Colonic mucosa (tissue), 4 donors: Measurements from ENCODE around the gene C2orf76. TPM values are rescaled to one million over a fixed set of nuclear protein-coding genes. Genes with fewer than 3 reads are reported as not detected.

Experiments used
- DNase-seq: peaks from one replicate; pipeline ENCODE4 v3.0.0-alpha.2; 2020
- H3K27ac ChIP-seq: fragments of 200-600 bp; one replicate; pipeline ENCODE4 v1.8.0; 2021
- H3K27me3 ChIP-seq: fragments of 200-600 bp; one replicate; pipeline ENCODE4 v1.8.0; 2021
- H3K36me3 ChIP-seq: fragments of 200-600 bp; one replicate; pipeline ENCODE4 v1.8.0; 2021
- H3K4me1 ChIP-seq: fragments of 200-600 bp; one replicate; pipeline ENCODE4 v1.8.0; 2021; ENCODE audit warnings: mild to moderate bottlenecking
- H3K4me3 ChIP-seq: fragments of 200-600 bp; one replicate; pipeline ENCODE4 v1.8.0; 2021
- H3K9ac ChIP-seq, 2 donors: one replicate each; pipeline ENCODE4 v1.7.0; 2013; ENCODE audit warnings: control low read depth in 2 of 2, low read depth in 2 of 2, low read length in 2 of 2
- H3K9me3 ChIP-seq: fragments of 200-600 bp; one replicate; pipeline ENCODE4 v1.8.0; 2021
- CTCF ChIP-seq: fragments of 200-600 bp; IDR thresholded peaks from one replicate; pipeline ENCODE4 v1.8.0; 2022; ENCODE audit warnings: antibody characterized with exemption, mild to moderate bottlenecking
- intact Hi-C: fragments of 100-400 bp; cut with DNase I; formaldehyde crosslinking; loops from one replicate; pipeline ENCODE4 v1.14.1; 2022
- total RNA-seq, 2 donors: library from RNA; stranded (reverse); fragmentation: NEBNext Ultra II Directional in 1 of 2; extraction: Animal tissue kit (Norgen Biotek cat#: 25700) in 1 of 2; gene quantifications; one replicate each; pipeline ENCODE4 v1.2.1, GENCODE V29; 2021
- donor health status: healthy.
- donor health status: DM: no; HTN: no; CAD: no.
- donor health status: DM: no; HTN: no; CAD: no.

The C2orf76 gene
- total RNA-seq, 2 donors from 2014 or later = 4.7 to 6.6 TPM

GRCh38 chr2:119333833-119334232 is 32.8 kb downstream of the C2orf76 start:
- no peaks in the 10 kb centered on the region for H3K27me3 ChIP-seq
- TF ChIP-seq CTCF = no peak
- H3K4me1 ChIP-seq = no peaks in the 10 kb centered on the region
- no peaks in the 10 kb centered on the region for H3K36me3 ChIP-seq
- no peak overlapping the region for H3K9ac ChIP-seq
- no peak overlapping the region for H3K4me3 ChIP-seq
- intact Hi-C loops = no loop called here
- H3K9me3 ChIP-seq = no peaks in the 10 kb centered on the region
- no peak overlapping the region for H3K27ac ChIP-seq
- no peak for DNase-seq

GRCh38 chr2:119333360-119333759 is 33.3 kb downstream of the C2orf76 start:
- DNase-seq = no peak
- intact Hi-C loops = no loop called here
- no peak overlapping the region for H3K27ac ChIP-seq
- H3K4me1 ChIP-seq = no peaks in the 10 kb centered on the region
- H3K9me3 ChIP-seq = no peaks in the 10 kb centered on the region
- H3K36me3 ChIP-seq = no peaks in the 10 kb centered on the region
- H3K9ac ChIP-seq = no peak overlapping the region
- no peak for TF ChIP-seq CTCF
- no peaks in the 10 kb centered on the region for H3K27me3 ChIP-seq
- H3K4me3 ChIP-seq = no peak overlapping the region

GRCh38 chr2:119332953-119333352 is 33.7 kb downstream of the C2orf76 start:
- Histone ChIP-seq H3K36me3 (no peaks in the 10 kb centered on the region), H3K4me3 (no peak overlapping the region), H3K9ac (no peak overlapping the region), H3K27ac (no peak overlapping the region), H3K4me1 (no peaks in the 10 kb centered on the region), H3K27me3 (no peaks in the 10 kb centered on the region), H3K9me3 (no peaks in the 10 kb centered on the region)
- no peak for TF ChIP-seq CTCF
- no peak for DNase-seq
- intact Hi-C loops = no loop called here

GRCh38 chr2:119327431-119327830 is 39.2 kb downstream of the C2orf76 start:
- intact Hi-C loops = no loop called here
- H3K27ac ChIP-seq = no peak overlapping the region
- no peak overlapping the region for H3K9ac ChIP-seq
- DNase-seq = no peak
- no peaks in the 10 kb centered on the region for H3K4me1 ChIP-seq
- no peaks in the 10 kb centered on the region for H3K36me3 ChIP-seq
- no peaks in the 10 kb centered on the region for H3K27me3 ChIP-seq
- no peak overlapping the region for H3K4me3 ChIP-seq
- no peak for TF ChIP-seq CTCF
- no peaks in the 10 kb centered on the region for H3K9me3 ChIP-seq

- H3K27ac ChIP-seq = no peak overlapping the region
- no peak overlapping the region for H3K4me3 ChIP-seq
- H3K27me3 ChIP-seq = no peaks in the 10 kb centered on the region
- intact Hi-C loops = no loop called here
- TF ChIP-seq CTCF = no peak
- no peaks in the 10 kb centered on the region for H3K4me1 ChIP-seq
- no peaks in the 10 kb centered on the region for H3K9me3 ChIP-seq
- H3K36me3 ChIP-seq = no peaks in the 10 kb centered on the region
- no peak overlapping the region for H3K9ac ChIP-seq
- DNase-seq = no peak
Observed at GRCh38 chr2:119326938-119327337, 39.7 kb downstream of the C2orf76 start.
